Ramos (cell line): ENCODE data around the gene TNF.

Experiments
- in situ Hi-C: fragments of 300-500 bp; cut with MboI; formaldehyde crosslinking; loops from one replicate; pipeline ENCODE4 v1.14.3; 2022; ENCODE audit warnings: low sequenced_read_pairs; ENCODE audit not compliant: unreplicated experiment

Gene TNF

DNA sequence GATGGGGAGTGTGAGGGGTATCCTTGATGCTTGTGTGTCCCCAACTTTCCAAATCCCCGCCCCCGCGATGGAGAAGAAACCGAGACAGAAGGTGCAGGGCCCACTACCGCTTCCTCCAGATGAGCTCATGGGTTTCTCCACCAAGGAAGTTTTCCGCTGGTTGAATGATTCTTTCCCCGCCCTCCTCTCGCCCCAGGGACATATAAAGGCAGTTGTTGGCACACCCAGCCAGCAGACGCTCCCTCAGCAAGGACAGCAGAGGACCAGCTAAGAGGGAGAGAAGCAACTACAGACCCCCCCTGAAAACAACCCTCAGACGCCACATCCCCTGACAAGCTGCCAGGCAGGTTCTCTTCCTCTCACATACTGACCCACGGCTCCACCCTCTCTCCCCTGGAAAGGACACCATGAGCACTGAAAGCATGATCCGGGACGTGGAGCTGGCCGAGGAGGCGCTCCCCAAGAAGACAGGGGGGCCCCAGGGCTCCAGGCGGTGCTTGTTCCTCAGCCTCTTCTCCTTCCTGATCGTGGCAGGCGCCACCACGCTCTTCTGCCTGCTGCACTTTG, at the start of gene TNF:
Gene TNF (plus strand): TSS at position 231 of the 567 bp plus-strand sequence. CDS start 177 bp downstream, at position 408.
- in situ Hi-C loops = no loop called here

DNA sequence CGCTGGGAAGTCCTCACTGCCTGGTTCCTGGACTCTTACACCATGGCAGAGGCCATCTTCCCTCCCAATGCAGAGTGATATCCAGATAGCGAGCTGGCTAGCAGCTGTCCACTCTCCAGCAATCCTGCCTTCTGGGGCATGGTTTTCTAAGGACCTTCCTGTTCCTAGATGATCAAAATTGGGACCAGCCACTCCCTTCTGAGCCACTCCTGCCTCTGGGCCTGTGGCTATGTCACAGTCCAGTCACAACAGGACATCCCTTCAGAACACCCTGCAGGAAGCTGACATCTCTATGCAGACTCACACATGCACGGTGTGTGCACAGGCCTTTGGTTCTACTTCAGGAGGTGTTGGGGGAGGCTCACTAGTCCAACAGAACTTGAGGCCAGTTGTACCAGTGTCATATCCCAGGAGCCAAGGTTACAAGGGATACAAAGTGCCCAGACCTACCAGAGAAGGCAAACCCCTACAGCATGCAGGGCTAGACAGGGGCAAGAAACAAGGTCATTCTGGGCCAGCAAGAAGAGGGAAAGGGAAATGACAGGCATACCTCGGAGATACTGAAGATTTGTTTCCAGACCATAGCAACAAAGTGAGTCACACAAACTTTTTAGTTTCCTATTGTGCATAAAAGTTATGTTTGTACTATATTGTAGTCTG, 49.3 kb upstream of the TNF start:
- in situ Hi-C loops = no loop called here

DNA sequence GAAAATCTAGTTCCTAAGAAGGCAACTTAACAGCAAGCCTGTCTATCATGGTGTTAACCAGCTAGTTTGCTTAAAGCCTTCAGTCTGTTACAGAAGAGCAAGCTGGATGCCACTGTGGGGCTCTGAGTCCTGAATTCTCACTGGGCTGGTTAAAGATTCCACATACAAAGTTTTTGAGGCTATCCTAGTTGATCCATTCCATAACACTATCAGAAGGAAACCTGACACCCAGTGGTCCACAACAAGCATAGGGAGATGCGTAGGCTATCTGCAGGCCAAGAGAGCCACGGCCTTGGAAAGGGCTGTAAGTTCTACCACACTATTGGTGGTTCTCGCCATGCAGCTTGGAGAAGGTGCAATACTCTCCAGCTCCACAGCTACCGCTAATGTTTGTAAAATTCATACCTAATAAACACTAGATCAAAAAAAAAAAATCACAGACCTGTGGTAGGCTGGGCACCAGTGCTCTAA, 47.0 kb upstream of the TNF start:
- in situ Hi-C loops = no loop called here

DNA sequence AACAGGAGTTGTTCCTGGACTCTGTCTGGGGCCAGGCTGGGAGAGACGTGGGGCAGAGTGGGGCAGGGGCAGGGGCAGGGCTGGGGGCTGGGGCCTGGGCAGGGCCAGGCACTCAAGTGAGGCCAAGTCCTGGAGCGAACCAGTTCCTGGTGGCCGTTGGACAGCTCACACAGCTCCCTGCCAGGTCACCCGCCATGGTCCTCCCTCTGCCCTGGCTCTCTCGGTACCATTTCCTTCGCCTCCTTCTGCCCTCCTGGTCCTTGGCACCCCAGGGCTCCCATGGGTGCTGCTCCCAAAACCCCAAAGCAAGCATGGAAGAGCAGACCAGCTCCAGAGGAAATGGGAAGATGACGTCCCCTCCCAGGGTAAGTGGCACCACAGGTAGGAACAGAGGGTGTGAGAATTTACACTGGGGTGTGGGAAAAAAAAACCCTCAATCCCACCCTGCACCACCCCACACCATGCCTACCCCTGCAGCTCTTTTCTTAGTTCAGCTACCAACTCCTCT, 46.5 kb upstream of the TNF start, which contains the start of gene MCCD1:
Gene MCCD1 (plus strand): TSS at position 142 of the 508 bp plus-strand sequence. CDS start 53 bp downstream, at position 195.
- in situ Hi-C loops = no loop called here

DNA sequence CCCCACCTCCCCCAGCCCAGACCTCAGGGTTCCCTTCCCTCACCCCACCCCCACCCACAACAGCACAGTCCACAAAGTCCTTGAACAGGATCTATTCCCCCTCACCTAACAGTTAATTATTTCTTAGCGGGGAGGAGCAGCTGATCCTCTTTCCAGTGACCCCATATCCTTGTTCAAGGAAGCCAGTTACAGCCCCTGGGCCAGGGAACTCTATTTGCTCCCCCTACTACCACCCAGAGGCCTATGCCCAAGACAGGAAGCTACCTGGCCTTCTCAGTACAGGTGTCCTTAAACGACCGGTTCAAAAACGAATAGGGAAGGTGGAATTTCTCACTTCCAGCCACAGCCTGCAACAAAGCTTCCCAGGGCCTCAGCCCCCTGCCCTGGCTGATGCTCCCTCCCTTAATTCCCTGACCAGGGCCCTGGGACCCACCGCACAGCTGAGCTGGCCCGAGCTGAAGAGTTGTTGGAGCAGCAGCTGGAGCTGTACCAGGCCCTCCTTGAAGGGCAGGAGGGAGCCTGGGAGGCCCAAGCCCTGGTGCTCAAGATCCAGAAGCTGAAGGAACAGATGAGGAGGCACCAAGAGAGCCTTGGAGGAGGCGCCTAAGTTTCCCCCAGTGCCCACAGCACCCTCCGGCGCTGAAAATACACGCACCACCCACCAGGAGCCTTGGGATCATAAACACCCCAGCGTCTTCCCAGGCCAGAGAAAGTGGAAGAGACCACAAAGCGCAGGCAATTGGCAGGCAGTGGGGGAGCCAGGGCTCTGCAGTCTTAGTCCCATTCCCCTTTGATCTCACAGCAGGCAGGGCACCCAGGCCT, 45.8 kb upstream of the TNF start:
- in situ Hi-C loops = no loop called here

DNA sequence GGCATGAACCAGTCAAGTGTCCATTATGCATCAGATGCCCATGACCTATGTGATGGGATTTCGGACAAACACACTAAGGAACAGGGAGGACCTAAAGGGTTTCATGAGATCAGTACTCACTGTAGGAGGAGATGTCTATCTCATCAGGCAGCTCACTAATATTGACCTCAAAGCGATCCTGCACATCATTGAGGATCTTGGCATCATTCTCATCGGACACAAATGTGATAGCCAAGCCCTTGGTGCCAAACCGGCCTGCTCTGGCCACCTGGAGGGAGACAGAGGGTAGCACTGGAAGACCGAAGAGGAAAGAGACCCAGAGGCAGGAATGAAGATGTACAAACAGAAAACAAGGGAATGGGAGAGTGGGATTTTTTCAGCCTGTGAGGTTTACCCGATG, 44.7 kb upstream of the TNF start:
- in situ Hi-C loops = no loop called here

DNA sequence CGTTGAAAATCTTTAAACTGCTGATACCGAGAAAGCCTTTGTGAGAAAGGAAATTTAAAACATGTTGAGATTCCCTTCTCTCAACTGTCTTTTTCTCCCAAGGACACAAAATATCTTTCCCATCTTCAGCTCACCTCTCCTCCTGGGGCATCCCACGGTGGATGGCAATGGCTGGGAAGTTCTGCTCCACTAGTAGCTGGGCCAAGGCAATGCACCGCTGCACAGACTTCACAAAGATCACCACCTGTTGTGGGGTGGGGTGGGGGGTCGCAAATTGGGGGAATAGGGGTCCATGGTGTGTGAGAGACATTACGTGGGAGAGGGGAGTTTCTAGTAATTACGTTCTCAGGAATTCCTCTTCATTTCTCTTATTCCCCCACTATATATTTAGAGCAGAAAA, 44.2 kb upstream of the TNF start:
- in situ Hi-C loops = no loop called here

DNA sequence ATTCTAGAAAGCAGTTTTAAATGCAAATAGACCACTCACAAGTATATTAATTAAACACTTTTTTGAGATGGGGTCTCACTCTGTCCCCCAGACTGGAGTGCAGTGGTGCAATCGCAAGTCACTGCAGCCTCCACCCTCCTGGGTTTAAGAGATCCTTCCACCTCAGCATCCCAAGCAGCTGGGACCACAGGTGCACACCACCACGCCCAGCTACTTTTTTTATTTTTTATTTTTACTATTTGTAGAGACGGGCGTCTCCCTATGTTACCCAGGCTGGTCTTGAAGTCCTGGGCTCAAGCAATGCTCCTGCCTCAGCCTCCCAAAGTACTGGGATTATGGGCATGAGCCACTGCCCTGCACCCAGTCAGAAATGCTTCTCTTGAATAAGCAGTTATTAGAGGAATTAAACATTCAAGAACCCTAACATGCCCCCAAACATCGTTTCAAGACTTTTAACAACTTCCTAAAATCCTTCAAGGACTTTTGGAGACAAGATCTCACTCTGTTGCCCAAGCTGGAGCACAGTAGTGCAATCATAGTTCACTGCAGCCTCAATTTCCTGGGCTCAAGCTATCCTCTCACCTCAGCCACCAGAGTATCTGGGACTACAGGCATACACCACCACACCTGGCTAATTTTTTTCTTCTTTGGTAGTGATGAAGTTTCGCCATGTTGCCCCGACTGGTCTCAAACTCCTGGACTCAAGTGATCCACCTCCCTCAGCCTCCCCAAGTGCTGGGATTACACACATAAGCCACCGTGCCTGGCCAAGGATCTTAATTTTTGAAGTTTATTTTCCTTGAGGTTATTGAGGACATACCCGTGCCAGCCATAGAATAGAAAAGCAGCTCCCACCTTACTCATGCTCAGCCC, 43.4 kb upstream of the TNF start:
- in situ Hi-C loops = no loop called here

DNA sequence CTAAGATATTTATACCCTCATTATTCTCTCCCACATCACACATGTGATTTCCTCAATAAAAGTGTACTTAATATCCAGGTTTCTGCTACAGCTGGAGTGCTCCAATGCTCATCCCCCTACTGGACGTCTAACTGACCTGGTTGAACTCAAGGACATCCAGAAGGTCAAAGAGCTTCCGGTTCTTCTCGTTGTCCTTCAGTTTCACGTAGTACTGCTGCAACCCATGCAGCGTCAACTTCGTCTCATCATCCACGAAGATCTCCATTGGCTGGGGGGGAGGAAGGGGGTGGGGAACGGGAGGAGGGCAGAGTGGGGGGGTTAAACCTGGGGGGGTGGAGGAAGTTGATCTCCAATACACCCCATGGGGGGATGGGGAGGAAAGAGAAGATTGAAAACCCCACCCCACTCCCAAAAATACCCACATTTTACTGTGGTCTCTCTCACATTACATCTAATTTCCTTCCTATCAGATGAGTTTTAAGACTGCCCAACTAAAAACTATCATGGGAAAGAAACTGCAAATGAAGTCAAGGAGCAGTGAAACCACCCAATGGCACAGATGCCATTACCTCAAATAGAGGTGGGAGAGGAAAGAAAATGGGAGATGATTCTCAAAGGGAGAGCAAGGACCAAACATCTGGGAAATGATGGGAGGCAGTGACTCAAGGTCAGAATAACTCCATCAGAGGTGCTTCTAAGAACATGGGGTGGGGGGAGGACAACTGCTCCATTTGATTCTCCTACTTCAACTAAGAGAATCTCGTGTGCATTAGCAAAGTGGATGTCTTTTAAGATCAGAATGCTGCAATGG, 42.5 kb upstream of the TNF start:
- in situ Hi-C loops = no loop called here

DNA sequence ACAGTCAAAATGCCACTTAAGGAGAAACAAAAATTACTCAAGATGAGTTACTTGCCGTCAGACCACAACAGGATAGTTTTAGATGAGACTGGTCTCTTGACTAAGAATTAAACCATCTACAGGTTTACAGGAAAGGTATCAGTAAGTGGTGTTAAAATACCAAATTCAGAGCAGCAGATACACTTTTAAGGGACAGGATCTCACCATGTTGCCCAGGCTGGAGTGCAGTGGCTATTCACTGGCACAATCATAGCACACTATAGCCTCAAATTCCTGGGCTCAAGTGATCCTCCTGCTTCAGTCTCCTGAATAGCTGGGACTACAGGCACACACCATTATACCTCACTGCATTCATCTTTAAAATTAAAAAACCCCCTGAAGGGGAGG, 41.9 kb upstream of the TNF start:
- in situ Hi-C loops = no loop called here

DNA sequence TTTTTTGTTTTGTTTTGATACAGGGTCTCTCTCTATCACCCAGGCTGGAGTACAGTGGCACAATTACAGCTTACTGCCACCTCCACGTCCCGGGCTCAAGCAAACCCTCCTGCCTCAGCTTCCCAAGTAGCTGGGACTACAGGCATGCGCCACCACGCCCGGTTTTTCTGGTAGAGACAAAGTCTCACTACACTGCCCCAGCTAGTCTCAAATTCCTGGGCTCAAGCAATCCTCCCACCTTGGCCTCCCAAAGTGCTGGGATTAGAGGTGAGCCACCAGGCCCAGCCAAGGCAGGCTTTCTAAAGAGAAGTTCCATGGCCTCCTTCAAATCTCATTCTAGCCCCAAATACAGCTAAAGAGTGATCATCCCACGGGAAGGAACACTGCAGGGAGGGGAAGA, 41.4 kb upstream of the TNF start:
- in situ Hi-C loops = no loop called here

DNA sequence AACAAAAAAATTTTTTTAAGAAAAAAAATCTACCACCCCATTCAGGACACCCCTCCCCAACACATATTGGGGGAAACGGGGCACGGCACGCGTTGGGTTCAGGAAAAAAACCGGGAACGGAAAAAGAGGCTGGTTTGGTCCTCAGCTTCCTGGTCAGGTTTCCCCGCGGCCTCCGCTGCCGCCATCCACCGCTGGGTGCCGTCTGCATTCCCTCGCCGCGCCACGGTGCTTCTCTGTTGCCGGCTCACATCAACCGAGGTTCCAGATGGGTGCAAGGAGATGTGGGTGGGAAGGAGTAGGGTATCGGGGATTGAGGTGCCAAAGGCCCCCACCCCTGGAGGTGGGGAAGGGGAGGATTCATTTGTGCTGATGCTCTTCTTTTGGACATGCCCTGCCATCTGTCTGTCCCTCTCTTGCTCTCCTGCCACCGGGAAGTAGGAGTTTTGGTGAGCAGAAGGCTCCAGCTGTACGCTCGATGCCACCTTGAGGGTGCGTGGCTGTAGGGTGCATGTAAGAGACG, 40.8 kb upstream of the TNF start:
- in situ Hi-C loops = no loop called here

DNA sequence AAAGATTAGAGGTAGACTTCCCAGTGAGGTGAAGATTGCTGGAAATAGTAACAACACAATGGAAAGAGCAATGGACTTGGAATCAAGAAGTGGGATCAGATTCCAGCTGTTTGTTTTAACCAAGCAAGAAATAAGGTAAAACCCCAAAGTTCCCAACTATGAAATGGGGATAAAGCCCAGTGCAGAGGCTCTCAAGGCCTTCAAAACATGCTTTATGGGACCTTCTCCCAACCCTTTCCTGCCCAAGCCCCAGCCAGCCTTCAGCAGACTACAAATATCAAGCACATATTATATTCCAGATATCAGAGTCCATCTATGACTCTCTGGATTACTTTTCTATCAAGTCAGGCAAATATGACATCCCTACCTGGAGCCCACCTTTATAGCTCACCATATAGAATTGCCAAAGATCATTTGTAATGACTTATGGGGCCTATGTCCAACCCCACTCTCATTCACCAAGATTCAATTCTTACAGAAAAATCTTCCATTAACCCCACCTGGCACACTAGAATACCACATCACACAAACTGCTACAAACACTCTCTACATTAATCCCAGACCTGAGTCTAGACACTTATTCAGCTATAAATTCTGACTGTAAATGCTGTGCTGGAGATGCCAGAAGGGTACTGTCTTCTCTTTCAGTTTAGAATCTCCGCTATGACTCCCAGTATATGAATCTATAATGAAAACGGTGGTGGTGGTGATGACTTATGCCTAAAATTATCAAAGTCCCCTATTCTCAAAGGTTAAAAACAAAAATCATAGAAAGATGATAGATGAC, 39.6 kb upstream of the TNF start:
- in situ Hi-C loops = no loop called here

DNA sequence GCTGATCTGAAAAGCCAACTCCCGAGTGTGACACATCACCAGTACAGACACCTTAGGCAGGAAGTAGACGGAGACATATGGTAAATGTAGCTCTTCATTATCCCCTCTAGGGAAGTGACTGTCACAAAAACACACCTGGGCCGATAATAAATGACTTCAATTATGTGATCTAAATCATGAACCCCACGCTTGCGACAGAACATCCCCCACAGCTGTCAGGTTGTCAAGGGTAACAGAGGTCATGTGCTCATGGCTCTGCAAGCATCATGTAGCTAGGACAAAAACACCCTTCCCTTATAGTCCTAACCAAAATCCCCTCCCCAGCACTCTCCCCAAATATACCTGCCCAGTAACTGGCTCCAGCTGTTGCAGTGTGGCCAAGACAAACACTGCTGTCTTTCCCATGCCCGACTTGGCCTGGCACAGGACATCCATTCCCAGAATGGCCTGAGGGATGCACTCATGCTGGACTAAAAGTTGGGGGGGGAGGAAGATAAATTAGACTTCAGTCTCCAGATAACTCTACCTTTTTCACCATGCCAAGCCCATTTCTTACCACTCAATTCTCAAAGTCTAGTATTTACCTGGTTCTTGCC, 36.5 kb upstream of the TNF start:
- in situ Hi-C loops = no loop called here

DNA sequence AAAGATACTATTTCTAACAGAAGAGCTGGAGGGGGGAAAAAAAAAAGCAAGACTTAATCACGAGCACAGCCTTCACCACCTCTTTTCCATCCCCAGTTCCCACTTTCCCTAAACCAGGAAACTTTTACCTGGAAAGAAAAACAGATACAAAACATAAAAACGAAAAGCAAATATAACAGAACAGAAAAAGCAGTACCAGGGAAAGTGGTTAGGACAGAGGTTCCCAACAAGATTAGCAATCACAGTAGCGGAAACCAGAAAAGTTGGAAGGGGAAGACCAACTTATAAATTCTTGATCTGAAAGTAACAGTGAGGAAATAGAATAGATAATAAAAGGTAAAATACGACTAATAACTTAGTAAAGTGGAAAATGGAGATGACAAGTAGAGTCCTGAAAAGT, 34.7 kb upstream of the TNF start:
- in situ Hi-C loops = no loop called here

DNA sequence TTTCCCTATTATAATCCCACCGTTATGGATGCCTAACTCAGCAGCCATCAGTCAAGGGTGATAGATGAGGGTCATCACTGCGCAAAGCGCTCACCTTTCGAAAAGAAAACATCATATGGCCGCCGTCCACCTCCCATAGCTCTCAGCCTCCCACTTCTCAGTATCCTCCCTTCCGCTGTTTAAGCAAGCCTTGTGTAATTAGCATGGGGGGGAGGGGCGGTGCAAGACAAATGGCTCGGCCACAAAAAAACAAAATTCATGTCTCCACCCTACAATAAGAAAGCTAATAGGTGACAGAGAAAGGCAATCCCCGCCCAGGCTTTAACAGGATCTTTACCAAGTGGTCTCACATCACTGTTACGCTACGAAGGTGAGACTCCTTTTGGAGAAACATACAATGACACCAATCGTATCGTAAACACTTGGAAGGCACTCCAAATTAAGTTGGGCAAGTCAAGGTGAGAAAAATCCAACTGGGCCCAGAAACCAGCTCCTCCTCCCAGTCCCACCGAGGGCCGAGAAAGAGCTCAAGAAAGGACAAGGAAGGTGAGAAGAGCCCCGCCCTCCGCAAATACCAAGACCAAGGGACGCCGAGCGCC, 34.2 kb upstream of the TNF start:
- in situ Hi-C loops = no loop called here

DNA sequence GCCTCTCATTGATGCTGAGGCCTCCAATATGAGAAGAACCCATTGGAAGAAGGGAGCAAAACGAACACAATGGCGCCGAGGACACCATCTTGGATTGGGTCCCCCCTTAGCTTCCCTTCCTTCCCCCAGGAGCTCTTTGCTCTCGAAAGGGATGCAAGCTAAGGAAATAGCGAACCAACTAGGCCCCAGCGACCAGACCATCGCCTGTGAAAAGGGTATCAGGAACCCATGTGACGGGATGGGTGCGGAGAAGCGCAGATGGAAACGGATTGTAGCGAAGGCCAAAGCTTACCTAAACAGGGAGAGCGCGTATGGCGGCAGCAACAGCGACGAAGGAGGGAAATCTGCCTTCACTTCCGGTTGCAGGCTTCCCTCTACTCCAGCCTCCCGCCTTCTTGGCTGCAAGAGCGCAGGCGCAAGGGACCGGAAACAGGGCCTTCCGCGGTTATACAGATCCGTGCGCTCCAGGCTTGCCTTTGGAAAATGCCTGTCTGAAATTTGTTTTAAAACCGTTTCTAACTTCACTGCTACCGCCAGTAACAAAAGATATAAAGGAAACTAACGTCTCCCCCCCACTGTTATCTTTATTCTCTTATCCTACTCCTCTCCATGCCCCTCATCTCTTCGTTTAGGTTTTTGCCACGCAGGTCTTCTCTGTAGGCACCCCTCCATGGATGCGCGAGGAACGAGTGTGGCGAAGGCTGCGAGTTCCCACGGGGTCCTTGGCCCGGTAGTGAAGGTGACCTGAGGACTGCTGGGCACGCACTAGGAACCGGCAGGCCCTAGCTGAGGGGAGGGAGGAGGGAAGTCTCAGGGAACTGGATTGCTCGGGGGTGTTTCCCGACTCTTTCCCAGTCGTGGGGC, 33.5 kb upstream of the TNF start, which contains the start of gene DDX39B:
Gene DDX39B (minus strand): TSS at position 346 of the 864 bp plus-strand sequence. CDS start 1,471 bp downstream, outside the sequence.
- in situ Hi-C loops = no loop called here
